ENCODE data around the gene POMZP3.
"Not testable (repeated sequence)": the region's sequence is repeated elsewhere in the genome, so short reads cannot be mapped to it uniquely, and the experiment has no call there.

DNA sequence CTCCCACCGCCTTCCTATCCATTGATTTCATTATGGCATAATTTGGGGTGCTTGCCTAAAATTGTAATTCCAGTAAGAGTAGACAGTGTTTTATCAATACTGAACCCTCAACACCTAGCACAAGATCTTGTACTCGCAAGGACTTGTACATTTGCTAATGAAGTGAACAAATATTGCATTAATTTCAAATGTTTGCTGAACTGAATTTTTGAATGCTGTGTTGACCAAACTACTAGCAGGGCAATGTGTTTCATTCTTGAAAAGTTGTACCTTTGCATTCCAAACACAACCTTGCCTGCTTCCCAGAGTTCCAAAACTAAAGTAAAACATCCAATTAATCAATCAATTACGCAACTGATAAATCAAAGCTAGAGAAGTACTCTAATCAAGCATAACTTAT is 26.4 kb downstream of the POMZP3 start:
- TF ChIP-seq, protein P1, sequence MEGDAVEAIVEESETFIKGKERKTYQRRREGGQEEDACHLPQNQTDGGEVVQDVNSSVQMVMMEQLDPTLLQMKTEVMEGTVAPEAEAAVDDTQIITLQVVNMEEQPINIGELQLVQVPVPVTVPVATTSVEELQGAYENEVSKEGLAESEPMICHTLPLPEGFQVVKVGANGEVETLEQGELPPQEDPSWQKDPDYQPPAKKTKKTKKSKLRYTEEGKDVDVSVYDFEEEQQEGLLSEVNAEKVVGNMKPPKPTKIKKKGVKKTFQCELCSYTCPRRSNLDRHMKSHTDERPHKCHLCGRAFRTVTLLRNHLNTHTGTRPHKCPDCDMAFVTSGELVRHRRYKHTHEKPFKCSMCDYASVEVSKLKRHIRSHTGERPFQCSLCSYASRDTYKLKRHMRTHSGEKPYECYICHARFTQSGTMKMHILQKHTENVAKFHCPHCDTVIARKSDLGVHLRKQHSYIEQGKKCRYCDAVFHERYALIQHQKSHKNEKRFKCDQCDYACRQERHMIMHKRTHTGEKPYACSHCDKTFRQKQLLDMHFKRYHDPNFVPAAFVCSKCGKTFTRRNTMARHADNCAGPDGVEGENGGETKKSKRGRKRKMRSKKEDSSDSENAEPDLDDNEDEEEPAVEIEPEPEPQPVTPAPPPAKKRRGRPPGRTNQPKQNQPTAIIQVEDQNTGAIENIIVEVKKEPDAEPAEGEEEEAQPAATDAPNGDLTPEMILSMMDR (IDR thresholded peaks at IDR 0.05) = not testable (repeated sequence)
- not testable (repeated sequence) for TF ChIP-seq POLR2A (IDR thresholded peaks at IDR 0.05)

Data from stomach (tissue), 4 donors.